HepG2 (cell line): Measurements from ENCODE around the gene TMEM63C.

Experiments used
- CENPT ChIP-seq: sonication (generic); formaldehyde crosslinking; IDR thresholded peaks from 2 replicates; pipeline ENCODE4 v1.8.0; 2022; ENCODE audit warnings: low read depth, mild to moderate bottlenecking, moderate library complexity, missing genetic modification reagents
- HOXA5 ChIP-seq: sonication (generic); formaldehyde crosslinking; IDR thresholded peaks from 2 replicates; pipeline ENCODE4 v1.4.0; 2020; ENCODE audit warnings: missing genetic modification reagents
- MAFK ChIP-seq, 2 experiments: IDR thresholded peaks in 1 of 2; conservative IDR thresholded peaks in 1 of 2; 2 replicates each; pipeline ENCODE4 v1.6.1; 2011; ENCODE audit warnings: improper control_type of control experiment in 2 of 2, low read length in 2 of 2
- PAX8 ChIP-seq: sonication (generic); formaldehyde crosslinking; IDR thresholded peaks from 2 replicates; pipeline ENCODE4 v1.8.0; 2022; ENCODE audit warnings: mild to moderate bottlenecking, missing genetic modification reagents, borderline replicate concordance
- POLR2A ChIP-seq, 2 experiments: IDR thresholded peaks; 2 replicates each; pipeline ENCODE4 v1.6.1; 2011; ENCODE audit warnings: low read depth in 2 of 2, low read length in 2 of 2, mild to moderate bottlenecking in 1 of 2, moderate library complexity in 1 of 2; ENCODE audit not compliant: insufficient read depth in 1 of 2
- POLR2AphosphoS2 ChIP-seq: IDR thresholded peaks from 2 replicates; pipeline ENCODE4 v1.6.1; 2011; ENCODE audit warnings: low read depth, low read length, improper control_type of control experiment
- TBP ChIP-seq: sonication (generic); formaldehyde crosslinking; IDR thresholded peaks from 2 replicates; pipeline ENCODE4 v1.5.0; 2020; ENCODE audit warnings: missing genetic modification reagents
- TEAD2 ChIP-seq: sonication (generic); formaldehyde crosslinking; IDR thresholded peaks from 2 replicates; pipeline ENCODE4 v1.9.0; 2021; ENCODE audit warnings: missing genetic modification reagents
- ZNF547 ChIP-seq: sonication (generic); formaldehyde crosslinking; IDR thresholded peaks from 2 replicates; pipeline ENCODE4 v1.5.1; 2020; ENCODE audit warnings: mild to moderate bottlenecking, missing genetic modification reagents
- TF ChIP-seq, protein P1 (sequence below): sonication (generic); formaldehyde crosslinking; IDR thresholded peaks from 2 replicates; pipeline ENCODE4 v1.4.0; 2020; ENCODE audit warnings: missing genetic modification reagents
- TF ChIP-seq, protein P2 (sequence below): sonication (generic); formaldehyde crosslinking; conservative IDR thresholded peaks from 2 replicates; pipeline ENCODE4 v1.4.0; 2020; ENCODE audit warnings: missing genetic modification reagents

GRCh38 chr14:77205566-77205965 is 24.0 kb downstream of the TMEM63C start:
- TF ChIP-seq PAX8 (no peak), POLR2AphosphoS2 (no peak), TEAD2 (CRISPR knock-in tag) (no peak), ZNF547 (CRISPR knock-in tag) (no peak), CENPT (CRISPR knock-in tag) (no peak), TBP (CRISPR knock-in tag) (no peak), HOXA5 (CRISPR knock-in tag) (no peak), MAFK (conservative IDR thresholded peaks at IDR 0.05 in 1 of 2, IDR thresholded peaks at IDR 0.05 in 1 of 2; ENCODE audit: low read length in 2 of 2) (no peak), POLR2A (IDR thresholded peaks at IDR 0.05; ENCODE audit: insufficient read depth in 1 of 2, low read depth in 2 of 2, low read length in 2 of 2) (no peak)
- TF ChIP-seq, protein P1, sequence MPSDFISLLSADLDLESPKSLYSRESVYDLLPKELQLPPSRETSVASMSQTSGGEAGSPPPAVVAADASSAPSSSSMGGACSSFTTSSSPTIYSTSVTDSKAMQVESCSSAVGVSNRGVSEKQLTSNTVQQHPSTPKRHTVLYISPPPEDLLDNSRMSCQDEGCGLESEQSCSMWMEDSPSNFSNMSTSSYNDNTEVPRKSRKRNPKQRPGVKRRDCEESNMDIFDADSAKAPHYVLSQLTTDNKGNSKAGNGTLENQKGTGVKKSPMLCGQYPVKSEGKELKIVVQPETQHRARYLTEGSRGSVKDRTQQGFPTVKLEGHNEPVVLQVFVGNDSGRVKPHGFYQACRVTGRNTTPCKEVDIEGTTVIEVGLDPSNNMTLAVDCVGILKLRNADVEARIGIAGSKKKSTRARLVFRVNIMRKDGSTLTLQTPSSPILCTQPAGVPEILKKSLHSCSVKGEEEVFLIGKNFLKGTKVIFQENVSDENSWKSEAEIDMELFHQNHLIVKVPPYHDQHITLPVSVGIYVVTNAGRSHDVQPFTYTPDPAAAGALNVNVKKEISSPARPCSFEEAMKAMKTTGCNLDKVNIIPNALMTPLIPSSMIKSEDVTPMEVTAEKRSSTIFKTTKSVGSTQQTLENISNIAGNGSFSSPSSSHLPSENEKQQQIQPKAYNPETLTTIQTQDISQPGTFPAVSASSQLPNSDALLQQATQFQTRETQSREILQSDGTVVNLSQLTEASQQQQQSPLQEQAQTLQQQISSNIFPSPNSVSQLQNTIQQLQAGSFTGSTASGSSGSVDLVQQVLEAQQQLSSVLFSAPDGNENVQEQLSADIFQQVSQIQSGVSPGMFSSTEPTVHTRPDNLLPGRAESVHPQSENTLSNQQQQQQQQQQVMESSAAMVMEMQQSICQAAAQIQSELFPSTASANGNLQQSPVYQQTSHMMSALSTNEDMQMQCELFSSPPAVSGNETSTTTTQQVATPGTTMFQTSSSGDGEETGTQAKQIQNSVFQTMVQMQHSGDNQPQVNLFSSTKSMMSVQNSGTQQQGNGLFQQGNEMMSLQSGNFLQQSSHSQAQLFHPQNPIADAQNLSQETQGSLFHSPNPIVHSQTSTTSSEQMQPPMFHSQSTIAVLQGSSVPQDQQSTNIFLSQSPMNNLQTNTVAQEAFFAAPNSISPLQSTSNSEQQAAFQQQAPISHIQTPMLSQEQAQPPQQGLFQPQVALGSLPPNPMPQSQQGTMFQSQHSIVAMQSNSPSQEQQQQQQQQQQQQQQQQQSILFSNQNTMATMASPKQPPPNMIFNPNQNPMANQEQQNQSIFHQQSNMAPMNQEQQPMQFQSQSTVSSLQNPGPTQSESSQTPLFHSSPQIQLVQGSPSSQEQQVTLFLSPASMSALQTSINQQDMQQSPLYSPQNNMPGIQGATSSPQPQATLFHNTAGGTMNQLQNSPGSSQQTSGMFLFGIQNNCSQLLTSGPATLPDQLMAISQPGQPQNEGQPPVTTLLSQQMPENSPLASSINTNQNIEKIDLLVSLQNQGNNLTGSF (CRISPR knock-in tag): no peak
- TF ChIP-seq, protein P2, sequence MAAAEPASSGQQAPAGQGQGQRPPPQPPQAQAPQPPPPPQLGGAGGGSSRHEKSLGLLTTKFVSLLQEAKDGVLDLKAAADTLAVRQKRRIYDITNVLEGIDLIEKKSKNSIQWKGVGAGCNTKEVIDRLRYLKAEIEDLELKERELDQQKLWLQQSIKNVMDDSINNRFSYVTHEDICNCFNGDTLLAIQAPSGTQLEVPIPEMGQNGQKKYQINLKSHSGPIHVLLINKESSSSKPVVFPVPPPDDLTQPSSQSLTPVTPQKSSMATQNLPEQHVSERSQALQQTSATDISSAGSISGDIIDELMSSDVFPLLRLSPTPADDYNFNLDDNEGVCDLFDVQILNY: no peak
